Kidney (tissue), 14 donors: Measurements from ENCODE around the gene FAM50A. TPM values are rescaled to one million over a fixed set of nuclear protein-coding genes. Genes with fewer than 3 reads are reported as not detected.

ENCODE experiments used
- DNase-seq, 5 donors: peaks; one replicate each; pipeline ENCODE4 v3.0.0-alpha.2; 2013 to 2020
- FAIRE-seq: peaks from 2 replicates; lab custom pipeline; 2012; peaks lifted over from hg19 to GRCh38; lab: Jason Lieb, UNC
- H3K27ac ChIP-seq, 2 donors: one replicate each; pipeline ENCODE4 v1.7.0; 2013; ENCODE audit warnings: low read depth in 2 of 2, low read length in 2 of 2, inconsistent platforms in 1 of 2
- H3K27me3 ChIP-seq: one replicate; pipeline ENCODE4 v1.7.1; 2013; ENCODE audit warnings: low read length, inconsistent platforms; ENCODE audit not compliant: control insufficient read depth, insufficient read depth
- H3K36me3 ChIP-seq, 3 donors: one replicate each; pipeline versions ENCODE4 v1.7.0 to v1.7.1; 2013; ENCODE audit warnings: low read length in 3 of 3, control low read depth in 1 of 3, inconsistent platforms in 1 of 3; ENCODE audit not compliant: insufficient read depth in 3 of 3, control insufficient read depth in 2 of 3
- H3K4me1 ChIP-seq, 3 donors: one replicate each; pipeline versions ENCODE4 v1.7.0 to v1.7.1; 2013; ENCODE audit warnings: low read length in 3 of 3, inconsistent platforms in 1 of 3, low read depth in 1 of 3; ENCODE audit not compliant: control insufficient read depth in 2 of 3, insufficient read depth in 2 of 3
- H3K4me3 ChIP-seq, 3 donors: one replicate each; pipeline versions ENCODE4 v1.7.0 to v1.8.1; 2013; ENCODE audit warnings: low read length in 3 of 3, control low read depth in 1 of 3, inconsistent platforms in 1 of 3
- H3K9ac ChIP-seq, 3 donors: one replicate each; pipeline versions ENCODE4 v1.7.0 to v1.7.1; 2013; ENCODE audit warnings: low read length in 3 of 3, control low read depth in 1 of 3, inconsistent platforms in 1 of 3
- H3K9me3 ChIP-seq, 3 donors: one replicate each; pipeline versions ENCODE4 v1.7.0 to v1.7.1; 2013; ENCODE audit warnings: low read length in 3 of 3, control low read depth in 1 of 3, inconsistent platforms in 1 of 3; ENCODE audit not compliant: control insufficient read depth in 2 of 3, insufficient read depth in 1 of 3
- CTCF ChIP-seq: IDR thresholded peaks from 3 replicates; pipeline ENCODE4 v1.5.1; 2012; ENCODE audit warnings: mild to moderate bottlenecking, moderate library complexity, borderline replicate concordance; ENCODE audit not compliant: insufficient read depth; ENCODE audit errors: extremely low read depth
- intact Hi-C: fragments of 100-400 bp; cut with DNase I; formaldehyde crosslinking; loops from one replicate; pipeline ENCODE4 v1.11.1; 2022
- polyA plus RNA-seq: library from polyadenylated mRNA; stranded (reverse); fragments of 350-450 nt; fragmentation: Illumina TruSeq; extraction: RNeasy Lipid Tissue Mini Kit (QIAGEN cat#74804); gene quantifications from one replicate; pipeline ENCODE4 v1.2.3, GENCODE V29; 2014; ENCODE audit warnings: low read depth, low replicate concordance; ENCODE audit not compliant: insufficient read depth
- total RNA-seq: library from RNA; stranded (reverse); fragmentation: NEBNext Ultra II Directional; extraction: Animal tissue kit (Norgen Biotek cat#: 25700); gene quantifications from one replicate; pipeline ENCODE4 v1.2.1, GENCODE V29; 2021
- donor health status: control.
- donor health status: control.
- donor health status: control.
- donor health status: control.
- donor health status: control.
- donor health status: DM: yes; HTN: yes; CAD: no.
- donor health status: Normal renal cell carcinoma (clear cell type).

The FAM50A gene
- total and polyA plus RNA-seq, 2 donors from 2014 or later: 46.0 to 112 TPM

GRCh38 chrX:154476821-154477220 is 32.9 kb downstream of the FAM50A start:
- FAIRE-seq (no peak), DNase-seq (peak in 1 of 5 donors; percentile 54)
- Histone ChIP-seq H3K4me1 (peaks cover 0 to 4% (median 0%) of the 10 kb centered on the region in 3 donors), H3K27me3 (no peaks in the 10 kb centered on the region), H3K9ac (no peak overlapping the region), H3K9me3 (no peaks in the 10 kb centered on the region), H3K27ac (no peak overlapping the region), H3K4me3 (no peak overlapping the region), H3K36me3 (no peaks in the 10 kb centered on the region)
- intact Hi-C loops: no loop called here
- TF ChIP-seq CTCF: no peak

- no peaks in the 10 kb centered on the region for H3K9me3 ChIP-seq
- FAIRE-seq: no peak
- no peaks in the 10 kb centered on the region for H3K36me3 ChIP-seq
- no peak overlapping the region for H3K9ac ChIP-seq
- peaks cover 0 to 4% (median 0%) of the 10 kb centered on the region in 3 donors for H3K4me1 ChIP-seq
- DNase-seq: peak in 1 of 5 donors; percentile 67
- no peaks in the 10 kb centered on the region for H3K27me3 ChIP-seq
- H3K27ac ChIP-seq: peak overlapping the region in 1 of 2 donors; percentile 28
- intact Hi-C loops: no loop called here
- H3K4me3 ChIP-seq: peak overlapping the region; percentile 39 to 48 (median 39)
- TF ChIP-seq CTCF: no peak
Observed at GRCh38 chrX:154477891-154478477, 34.0 kb downstream of the FAM50A start.

- DNase-seq (peak; percentile 93 to 98 (median 95)), FAIRE-seq (no peak)
- intact Hi-C loops: no loop called here
- TF ChIP-seq CTCF: no peak
- H3K27me3 ChIP-seq: no peaks in the 10 kb centered on the region
- H3K27ac ChIP-seq: peak within 1 kb of the TSS; percentile 80 to 89
- H3K36me3 ChIP-seq: no peaks in the 10 kb centered on the region
- no peaks in the 10 kb centered on the region for H3K9me3 ChIP-seq
- H3K9ac ChIP-seq: no peak within 1 kb of the TSS
- H3K4me1 ChIP-seq: peaks cover 0 to 4% (median 0%) of the 10 kb centered on the region in 3 donors
- peak within 1 kb of the TSS; percentile 39 to 49 (median 48) for H3K4me3 ChIP-seq
Observed at GRCh38 chrX:154478728-154479622, 35.0 kb downstream of the FAM50A start, which contains the start of gene LAGE3. Gene LAGE3 (minus strand): TSS chrX:154479281. CDS start chrX:154478915, 366 bp downstream.
